Measurements from ENCODE around the gene PATJ. TPM values are rescaled to one million over a fixed set of nuclear protein-coding genes. Genes with fewer than 3 reads are reported as not detected.

PATJ gene
- total and polyA plus RNA-seq, 2 of the 13 experiments (the other 11 are each of a cell fraction or from before 2014, with no cell fraction given), result 6.2 to 16.8 TPM

GRCh38 chr1:61887076-61887867 is 145.0 kb downstream of the PATJ start:
- Histone ChIP-seq H3K9me3 (ENCODE audit: low read length) (no peaks in the 10 kb centered on the region), H3K27me3 (ENCODE audit: control insufficient read depth in 1 of 2, insufficient read depth in 2 of 2, low read length in 2 of 2) (no peaks in the 10 kb centered on the region), H3K27ac (ENCODE audit: extremely low read length, insufficient read depth, low read length) (no peak overlapping the region), H3K4me3 (replicated peaks in 1 of 3; ENCODE audit: insufficient read depth in 1 of 3, low read depth in 2 of 3, low read length in 3 of 3) (no peak overlapping the region), H3K36me3 (replicated peaks in 1 of 2; ENCODE audit: control insufficient read depth in 1 of 2, insufficient read depth in 2 of 2, low read length in 2 of 2) (peaks cover 0 to 8% of the 10 kb centered on the region in 2 experiments; a peak in 2 of 5 replicates), H3K4me2 (ENCODE audit: low read depth, low read length) (no peak overlapping the region), H3K4me1 (ENCODE audit: insufficient read depth, low read length) (no peaks in the 10 kb centered on the region), H4K20me1 (ENCODE audit: insufficient read depth, low read length) (no peaks in the 10 kb centered on the region), H3K9ac (ENCODE audit: insufficient read depth, low read depth, low read length) (no peak overlapping the region), H3K79me2 (ENCODE audit: insufficient read depth, low read length) (no peaks in the 10 kb centered on the region), H2AFZ (ENCODE audit: low read length) (no peak overlapping the region)
- POLR2A ChIA-PET, result no interaction called here
- TF ChIP-seq ZNF878 (CRISPR knock-in tag; IDR thresholded peaks at IDR 0.05), result no peak
- no peak for TF ChIP-seq ZNF839 (CRISPR knock-in tag; IDR thresholded peaks at IDR 0.05; ENCODE audit: borderline replicate concordance)
- TF ChIP-seq ZNF335 (CRISPR knock-in tag; IDR thresholded peaks at IDR 0.05), result no peak
- ATAC-seq (no peak), FAIRE-seq (no peak), DNase-seq (ENCODE audit: low spot score) (no peak)
- WGBS (ENCODE audit: low lambda C conversion rate), result 98% methylated on average over 3 of the region's 3 CpGs
- no TSS peak for BruUV-seq (replicated peaks)
- intact Hi-C loops (cut with micrococcal nuclease; ENCODE audit: unreplicated experiment), result loop anchor here (1.0 kb wide), 1 partner anchor 24 kb away; no protein-coding TSS in a partner anchor
- in situ Hi-C loops (cut with HindIII; ENCODE audit: extremely low pct_ligation_motif_present, low pct_unique_long_range_greater_than_20kb), result no loop called here
- CTCF ChIA-PET (ENCODE audit: low intra/inter-chr PET ratio, low total read pairs), result no interaction called here

GRCh38 chr1:61887931-61888564 is 145.8 kb downstream of the PATJ start:
- FAIRE-seq (no peak), DNase-seq (ENCODE audit: low spot score) (no peak), ATAC-seq (no peak)
- Histone ChIP-seq H3K4me1 (ENCODE audit: insufficient read depth, low read length) (no peaks in the 10 kb centered on the region), H3K27ac (ENCODE audit: extremely low read length, insufficient read depth, low read length) (no peak overlapping the region), H3K9me3 (ENCODE audit: low read length) (no peaks in the 10 kb centered on the region), H3K4me3 (replicated peaks in 1 of 3; ENCODE audit: insufficient read depth in 1 of 3, low read depth in 2 of 3, low read length in 3 of 3) (no peak overlapping the region), H3K36me3 (replicated peaks in 1 of 2; ENCODE audit: control insufficient read depth in 1 of 2, insufficient read depth in 2 of 2, low read length in 2 of 2) (peaks cover 0 to 8% of the 10 kb centered on the region in 2 experiments; a peak in 2 of 5 replicates), H3K79me2 (ENCODE audit: insufficient read depth, low read length) (no peaks in the 10 kb centered on the region), H3K27me3 (ENCODE audit: control insufficient read depth in 1 of 2, insufficient read depth in 2 of 2, low read length in 2 of 2) (no peaks in the 10 kb centered on the region), H3K9ac (ENCODE audit: insufficient read depth, low read depth, low read length) (no peak overlapping the region), H4K20me1 (ENCODE audit: insufficient read depth, low read length) (no peaks in the 10 kb centered on the region), H3K4me2 (ENCODE audit: low read depth, low read length) (no peak overlapping the region), H2AFZ (ENCODE audit: low read length) (no peak overlapping the region)
- ChIA-PET CTCF (ENCODE audit: low intra/inter-chr PET ratio, low total read pairs) (no interaction called here), POLR2A (no interaction called here)
- in situ Hi-C loops (cut with HindIII; ENCODE audit: extremely low pct_ligation_motif_present, low pct_unique_long_range_greater_than_20kb), result no loop called here
- WGBS (ENCODE audit: low lambda C conversion rate), result 98% methylated on average over 7 of the region's 7 CpGs
- intact Hi-C loops (cut with micrococcal nuclease; ENCODE audit: unreplicated experiment), result loop anchor here (1.0 kb wide), 1 partner anchor 23 kb away; no protein-coding TSS in a partner anchor
- TF ChIP-seq ZNF441 (CRISPR knock-in tag; IDR thresholded peaks at IDR 0.05; ENCODE audit: borderline replicate concordance), result no peak
- no peak for TF ChIP-seq POLR2G (IDR thresholded peaks at IDR 0.05; ENCODE audit: low read depth, low read length)
- TF ChIP-seq KDM2A (CRISPR knock-in tag; IDR thresholded peaks at IDR 0.05; ENCODE audit: borderline replicate concordance, low read depth), result no peak
- TF ChIP-seq ZNF737 (CRISPR knock-in tag; IDR thresholded peaks at IDR 0.05; ENCODE audit: borderline replicate concordance), result no peak
- TF ChIP-seq ZIK1 (CRISPR knock-in tag; IDR thresholded peaks at IDR 0.05; ENCODE audit: borderline replicate concordance, low read depth), result no peak
- no peak for TF ChIP-seq ZNF883 (CRISPR knock-in tag; IDR thresholded peaks at IDR 0.05; ENCODE audit: not compliant biosample characterization)
- no peak for TF ChIP-seq ZNF83 (CRISPR knock-in tag; IDR thresholded peaks at IDR 0.05; ENCODE audit: borderline replicate concordance)
- TF ChIP-seq KMT2B (CRISPR knock-in tag; IDR thresholded peaks at IDR 0.05), result no peak
- TF ChIP-seq ZBTB38 (CRISPR knock-in tag; IDR thresholded peaks at IDR 0.05), result no peak
- no peak for TF ChIP-seq ZNF33B (CRISPR knock-in tag; IDR thresholded peaks at IDR 0.05)
- TF ChIP-seq RAD21 (CRISPR knock-in tag; IDR thresholded peaks at IDR 0.05), result no peak
- no peak for TF ChIP-seq SUZ12 (IDR thresholded peaks at IDR 0.05; ENCODE audit: low read depth, low read length)
- no TSS peak for BruUV-seq (replicated peaks)
